Astrocyte (in vitro differentiated cells and primary cell): Measurements from ENCODE around the gene MUC4.

Source experiments
- CTCF ChIP-seq: IDR thresholded peaks from 2 replicates; pipeline ENCODE4 v1.5.1; 2011; ENCODE audit warnings: low read depth, mild to moderate bottlenecking, inconsistent platforms, low read length, moderate library complexity; ENCODE audit not compliant: insufficient read depth
- EZH2 ChIP-seq: IDR thresholded peaks from 2 replicates; pipeline ENCODE4 v1.6.1; 2012; ENCODE audit warnings: mild to moderate bottlenecking, low read length, inconsistent platforms; ENCODE audit not compliant: insufficient read depth

DNA sequence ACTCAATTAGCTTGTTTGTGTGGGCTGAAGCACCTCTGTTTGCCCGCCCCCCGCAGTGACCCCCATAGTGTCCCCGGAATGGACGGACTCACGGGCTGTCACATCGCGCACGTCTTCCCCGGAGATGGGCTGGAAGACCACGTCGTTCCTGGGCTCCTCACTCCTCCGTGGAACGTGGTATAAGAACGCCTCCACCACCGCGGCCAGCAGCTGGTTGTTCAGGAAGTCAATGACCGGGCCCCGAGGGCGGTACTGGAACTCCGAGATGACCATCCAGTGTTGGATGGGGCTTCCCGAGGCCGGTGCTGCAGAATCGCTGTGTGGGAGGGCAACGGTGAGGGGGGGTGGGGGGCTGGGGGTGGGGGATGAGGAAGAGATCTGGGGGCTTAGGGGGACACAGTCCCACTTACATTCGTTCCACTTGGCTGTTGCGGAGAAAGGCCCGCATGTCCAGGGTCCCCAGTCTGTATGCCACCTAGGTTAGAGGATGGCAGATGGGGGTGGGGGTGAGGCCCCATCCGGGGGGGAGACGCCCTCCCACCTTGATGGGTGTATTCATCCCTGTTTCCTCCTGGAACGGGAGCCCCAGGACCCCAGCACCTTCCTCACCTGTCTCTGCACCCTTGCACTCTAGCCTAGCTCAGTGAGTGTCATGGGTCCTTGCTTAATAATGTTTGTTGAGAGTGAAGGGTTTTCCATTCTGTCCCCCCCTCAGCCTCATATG lies 60.8 kb downstream of the MUC4 start:
- no peak for TF ChIP-seq CTCF
- no peak for TF ChIP-seq EZH2
